Measurements from ENCODE around the gene IL1F10.

Gene IL1F10

DNA sequence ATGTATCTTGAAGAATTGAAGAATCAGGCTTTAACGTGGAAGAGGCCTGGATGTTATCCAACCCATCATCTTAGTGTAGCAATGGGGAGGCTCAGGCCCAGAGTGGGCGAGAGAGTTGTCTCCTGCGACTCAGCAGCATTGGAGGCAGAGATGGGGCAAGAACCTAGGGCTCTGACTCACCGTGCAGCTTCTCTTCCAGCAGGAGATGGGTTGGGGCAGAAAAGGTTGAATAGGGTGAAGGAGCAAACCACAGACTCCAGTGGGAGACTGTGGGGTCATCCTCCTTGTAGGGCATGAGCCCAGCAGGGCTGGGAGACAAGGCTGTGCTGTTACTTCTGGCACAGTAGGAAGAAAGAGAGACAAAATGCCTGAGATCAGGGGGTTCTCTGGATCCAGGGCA is 7.4 kb upstream of the IL1F10 start:
- DNase-seq: no peak

DNA sequence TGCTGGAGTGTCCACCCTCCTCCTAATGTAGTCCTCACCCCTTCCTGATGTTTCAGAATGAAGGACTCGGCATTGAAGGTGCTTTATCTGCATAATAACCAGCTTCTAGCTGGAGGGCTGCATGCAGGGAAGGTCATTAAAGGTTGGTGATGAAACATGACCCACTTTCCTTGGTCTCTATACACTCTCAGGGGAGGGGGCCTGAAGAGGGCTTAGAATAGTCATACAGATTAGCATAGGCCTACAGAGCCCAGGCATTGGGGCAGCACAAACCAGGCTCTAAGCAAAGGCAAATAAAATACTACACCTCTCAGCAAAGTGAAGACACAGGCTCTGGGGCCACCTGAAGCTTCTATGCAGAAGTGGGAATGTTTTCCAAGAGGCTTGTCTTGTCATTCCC is 7.0 kb upstream of the IL1F10 start:
- DNase-seq: no peak

- no peak for DNase-seq
These were observed 6.5 kb upstream of the IL1F10 start for GRCh38 chr2:113061241-113061640.

DNA sequence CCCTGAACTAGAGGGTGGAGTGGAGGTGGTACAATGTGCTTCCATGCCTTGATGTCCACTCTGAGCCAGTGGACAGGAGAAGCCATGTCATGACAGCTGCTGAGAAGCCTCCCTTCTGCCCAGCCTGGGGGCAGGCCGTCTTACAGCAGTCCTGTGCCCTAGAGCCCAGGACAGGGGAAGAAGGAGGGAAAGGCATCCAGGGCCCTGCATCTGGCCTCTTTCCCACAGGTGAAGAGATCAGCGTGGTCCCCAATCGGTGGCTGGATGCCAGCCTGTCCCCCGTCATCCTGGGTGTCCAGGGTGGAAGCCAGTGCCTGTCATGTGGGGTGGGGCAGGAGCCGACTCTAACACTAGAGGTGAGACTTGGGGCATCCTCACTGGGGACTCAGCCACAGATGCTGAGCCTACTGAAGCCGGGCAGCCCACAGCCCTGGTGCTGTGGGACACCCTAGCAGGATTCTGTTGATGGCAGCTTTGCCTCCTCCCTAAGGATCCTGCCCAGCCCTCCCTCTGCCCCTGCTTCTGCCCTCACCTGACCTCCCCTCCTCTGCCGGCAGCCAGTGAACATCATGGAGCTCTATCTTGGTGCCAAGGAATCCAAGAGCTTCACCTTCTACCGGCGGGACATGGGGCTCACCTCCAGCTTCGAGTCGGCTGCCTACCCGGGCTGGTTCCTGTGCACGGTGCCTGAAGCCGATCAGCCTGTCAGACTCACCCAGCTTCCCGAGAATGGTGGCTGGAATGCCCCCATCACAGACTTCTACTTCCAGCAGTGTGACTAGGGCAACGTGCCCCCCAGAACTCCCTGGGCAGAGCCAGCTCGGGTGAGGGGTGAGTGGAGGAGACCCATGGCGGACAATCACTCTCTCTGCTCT is 5.6 kb upstream of the IL1F10 start:
- DNase-seq: no peak

DNA sequence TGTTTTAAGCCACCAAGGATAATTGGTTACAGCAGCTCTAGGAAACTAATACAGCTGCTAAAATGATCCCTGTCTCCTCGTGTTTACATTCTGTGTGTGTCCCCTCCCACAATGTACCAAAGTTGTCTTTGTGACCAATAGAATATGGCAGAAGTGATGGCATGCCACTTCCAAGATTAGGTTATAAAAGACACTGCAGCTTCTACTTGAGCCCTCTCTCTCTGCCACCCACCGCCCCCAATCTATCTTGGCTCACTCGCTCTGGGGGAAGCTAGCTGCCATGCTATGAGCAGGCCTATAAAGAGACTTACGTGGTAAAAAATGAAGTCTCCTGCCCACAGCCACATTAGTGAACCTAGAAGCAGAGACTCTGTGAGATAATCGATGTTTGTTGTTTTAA is 3.5 kb upstream of the IL1F10 start:
- no peak for DNase-seq

GRCh38 chr2:113064898-113065297 is 2.9 kb upstream of the IL1F10 start:
- no peak for DNase-seq

DNA sequence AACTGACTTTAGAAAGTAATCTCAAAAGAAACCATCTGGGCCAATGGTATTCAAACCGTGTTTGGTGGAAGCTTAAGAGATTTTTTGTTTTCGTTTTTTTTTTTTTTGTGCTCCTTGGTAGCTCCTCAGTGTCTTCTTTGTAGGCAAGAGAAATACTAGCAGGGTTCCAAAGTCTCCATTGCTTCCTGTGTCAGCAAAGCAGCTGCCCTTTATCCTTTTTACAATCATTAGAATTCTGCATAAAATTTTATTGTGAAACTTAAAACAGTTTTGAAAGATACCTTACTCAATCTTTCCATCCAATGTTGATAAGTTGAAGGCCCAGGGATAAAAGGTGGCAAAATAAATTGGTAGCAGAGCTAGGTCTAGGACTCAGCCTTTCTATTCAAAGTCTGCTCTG is 479 bp downstream of the IL1F10 start:
- DNase-seq: no peak

- no peak for DNase-seq
These were observed 1.1 kb downstream of the IL1F10 start for GRCh38 chr2:113068706-113069485.

DNA sequence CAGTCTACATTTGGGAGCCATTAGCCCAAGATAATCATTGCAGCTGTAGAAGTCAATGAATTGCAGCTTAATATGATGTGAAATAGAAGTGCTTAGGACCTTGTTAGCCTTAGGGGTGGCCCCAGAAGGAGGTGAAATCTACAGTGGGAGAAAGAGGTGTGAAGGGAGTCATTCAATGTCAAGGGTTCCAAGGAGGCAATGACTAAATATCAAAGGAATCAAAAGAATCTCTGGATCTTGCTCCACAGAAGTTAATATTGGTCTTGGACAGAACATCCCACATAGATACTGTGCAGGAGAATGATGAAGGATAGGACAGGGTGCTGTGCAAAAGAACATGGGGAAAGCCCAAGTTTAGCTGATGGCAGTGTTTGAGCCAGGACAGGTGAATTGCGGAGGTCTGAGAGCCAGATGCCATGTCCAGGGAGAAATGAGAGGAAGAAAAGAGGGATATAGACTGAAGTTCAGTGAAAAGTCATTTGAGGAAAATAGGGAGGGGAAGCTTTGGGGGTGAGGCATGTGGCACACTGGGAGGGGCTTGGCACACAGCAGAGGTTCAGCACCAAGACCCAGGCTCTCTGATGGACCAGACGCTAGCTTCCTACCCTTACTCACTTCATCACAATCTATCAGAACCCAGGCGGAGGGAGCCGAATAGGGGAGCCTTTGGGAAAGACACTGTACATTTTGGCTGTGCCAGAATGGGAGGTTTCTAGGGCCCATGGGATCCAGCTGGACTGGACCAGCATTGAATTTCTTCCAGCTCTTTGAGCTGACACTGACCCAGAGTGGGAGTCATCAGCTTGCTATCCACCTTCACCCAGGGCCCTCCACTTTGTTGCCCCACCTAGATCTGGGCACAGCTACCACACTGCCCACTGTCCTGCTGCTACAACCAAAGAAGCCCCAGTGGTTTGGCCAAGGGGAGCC is 2.2 kb downstream of the IL1F10 start:
- no peak for DNase-seq

GRCh38 chr2:113070606-113070975 is 2.8 kb downstream of the IL1F10 start:
- peak; percentile 4 for DNase-seq

GRCh38 chr2:113072584-113072983 is 4.8 kb downstream of the IL1F10 start:
- no peak for DNase-seq

DNA sequence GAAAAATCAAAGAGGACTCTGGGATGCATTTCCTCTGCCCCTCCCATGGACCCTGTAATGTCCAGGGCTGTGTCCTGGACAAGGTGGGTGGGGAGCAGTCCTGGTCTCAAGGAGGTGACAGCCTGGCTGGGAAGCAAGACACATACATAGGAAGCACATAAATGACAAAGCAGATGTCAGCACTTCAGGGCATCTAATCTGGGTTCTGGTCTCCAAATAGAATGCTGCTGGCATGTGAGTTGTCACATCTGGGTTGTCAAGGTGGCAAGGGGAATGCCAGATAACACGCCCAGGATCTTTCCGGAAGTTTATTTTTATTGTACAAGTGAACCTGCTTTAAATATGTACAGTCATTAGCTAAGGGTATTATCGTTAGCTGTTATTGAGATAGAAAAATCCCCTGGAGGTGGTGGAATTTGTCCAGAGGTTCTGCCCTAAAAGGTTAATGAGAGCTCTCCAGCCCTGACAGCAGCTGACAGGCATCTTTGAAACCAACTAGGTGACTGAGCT is 5.6 kb downstream of the IL1F10 start:
- no peak for DNase-seq

GRCh38 chr2:113075030-113075429 is 7.3 kb downstream of the IL1F10 start:
- no peak for DNase-seq

DNA sequence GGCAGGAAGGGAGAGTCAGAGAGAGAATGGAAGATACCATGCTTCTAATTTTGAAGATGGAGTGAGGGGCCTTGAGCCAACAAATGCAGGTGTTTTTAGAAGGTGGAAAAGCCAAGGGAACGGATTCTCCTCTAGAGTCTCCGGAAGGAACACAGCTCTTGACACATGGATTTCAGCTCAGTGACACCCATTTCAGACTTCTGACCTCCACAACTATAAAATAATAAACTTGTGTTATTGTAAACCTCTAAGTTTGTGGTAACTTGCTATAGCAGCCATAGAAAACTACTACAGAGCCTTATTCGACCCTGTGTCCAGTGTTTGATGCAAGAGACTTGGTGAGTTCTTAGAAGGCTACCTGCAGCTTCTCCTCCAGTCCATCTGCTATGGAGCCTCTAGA is 7.8 kb downstream of the IL1F10 start:
- no peak for DNase-seq

DNA sequence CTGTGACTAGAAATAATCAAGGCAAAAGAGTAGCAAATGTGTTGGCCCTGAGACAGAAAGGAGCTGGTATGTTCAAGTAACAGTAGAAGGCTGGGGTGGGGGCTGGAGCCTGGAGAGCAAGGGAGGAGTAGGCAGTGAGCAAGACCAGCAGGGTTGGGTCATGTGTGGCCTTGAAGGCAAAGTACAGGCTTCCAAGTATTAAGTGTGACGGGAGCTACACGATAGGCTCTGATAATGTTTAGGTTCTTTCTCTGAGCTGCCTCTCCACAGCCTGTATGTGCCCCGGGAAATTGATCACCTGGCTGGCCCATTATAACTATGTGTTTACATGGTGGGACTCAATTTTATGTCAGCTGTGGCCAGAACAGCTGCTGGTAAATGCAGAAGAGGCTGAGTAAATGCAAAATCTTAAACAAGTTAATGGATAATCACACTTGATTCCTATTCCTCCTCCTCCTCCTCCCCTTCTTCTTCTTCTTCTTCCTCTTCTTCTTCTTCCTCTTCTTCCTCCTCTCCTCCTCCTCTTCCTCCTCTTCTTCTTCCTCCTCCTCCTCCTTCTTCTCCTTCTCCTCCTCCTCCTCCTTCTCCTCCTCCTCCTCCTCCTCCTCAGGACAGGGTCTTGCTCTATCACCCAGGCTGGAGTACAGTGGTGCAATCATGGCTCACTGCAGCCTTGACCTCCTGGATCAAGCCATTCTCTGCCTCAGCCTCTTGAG is 9.3 kb downstream of the IL1F10 start:
- DNase-seq: no peak

DNA sequence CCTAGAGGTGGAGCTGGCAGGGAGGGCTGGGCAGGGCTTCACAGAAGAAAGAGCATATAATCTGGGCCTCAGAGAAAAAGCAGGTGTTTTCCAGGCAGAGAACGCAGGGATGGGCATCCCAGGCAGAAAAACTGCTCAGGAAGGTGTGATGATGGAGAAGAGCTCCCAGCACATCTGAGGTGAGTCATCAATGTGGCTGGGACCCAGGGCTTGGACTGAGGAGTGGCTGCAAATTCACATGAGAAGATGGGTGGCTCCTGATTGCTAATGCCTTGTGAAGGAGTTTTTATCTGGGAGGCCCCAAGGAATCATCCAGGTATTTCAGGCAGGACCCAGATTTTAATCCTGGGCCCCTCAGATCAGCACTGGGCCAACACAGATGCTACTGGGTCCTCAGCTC is 10.2 kb downstream of the IL1F10 start:
- no peak for DNase-seq

- no peak for DNase-seq
These were observed 10.6 kb downstream of the IL1F10 start for GRCh38 chr2:113078350-113078839.

DNA sequence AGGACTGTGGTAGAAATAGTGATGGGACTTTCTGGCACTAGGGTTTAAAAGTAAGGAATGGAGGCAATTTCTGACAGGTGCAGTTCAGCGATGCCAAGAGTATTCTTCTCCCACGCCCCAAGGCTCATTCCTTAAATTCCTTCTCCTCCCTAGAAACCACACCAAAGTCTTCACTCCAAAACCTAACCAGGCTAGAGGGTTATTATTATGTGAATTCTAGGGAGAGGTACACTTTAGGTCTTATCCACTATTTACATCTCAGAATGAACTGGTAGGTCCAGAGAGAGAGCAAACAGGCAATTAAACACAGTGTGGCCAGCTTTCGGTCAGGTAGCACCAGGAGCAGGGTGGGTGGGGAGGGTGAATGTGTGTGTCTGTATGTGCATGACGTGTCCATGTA is 11.4 kb downstream of the IL1F10 start:
- no peak for DNase-seq

DNA sequence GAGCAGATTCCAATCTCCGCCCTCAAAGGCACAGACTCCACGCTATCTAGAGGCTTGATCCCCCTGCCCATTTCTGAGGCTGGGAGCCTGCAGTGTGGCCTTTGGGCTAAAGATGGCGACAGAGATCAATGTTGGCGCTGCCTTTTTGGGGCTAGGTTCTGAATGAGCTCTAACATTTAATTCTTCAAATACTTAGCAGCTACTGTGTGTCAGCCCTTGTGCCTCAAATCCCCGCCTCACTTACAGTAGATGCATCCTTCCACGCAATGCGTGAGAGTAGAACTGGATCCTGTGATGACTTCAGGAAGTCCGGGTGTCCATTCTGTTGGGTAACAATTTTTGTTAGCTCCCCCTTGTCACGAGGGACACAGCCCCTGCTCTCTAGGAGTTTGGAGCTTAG is 12.4 kb downstream of the IL1F10 start:
- DNase-seq: peak; percentile 0

- DNase-seq: no peak
These were observed 13.9 kb downstream of the IL1F10 start for GRCh38 chr2:113081488-113082210.

GRCh38 chr2:113083296-113083695 is 15.5 kb downstream of the IL1F10 start:
- no peak for DNase-seq
